Breast epithelium (tissue), 3 donors: ENCODE results near the gene KMO.

ENCODE experiments used
- POLR2A ChIP-seq: fragments of 450-650 bp; IDR thresholded peaks from one replicate; pipeline ENCODE4 v1.6.1; 2016; ENCODE audit warnings: antibody characterized with exemption, mild to moderate bottlenecking, moderate library complexity
- TF ChIP-seq, protein P1 (sequence below), 3 donors: fragments of 450-650 bp; IDR thresholded peaks; one replicate each; pipeline ENCODE4 v1.5.1; 2016 to 2017; ENCODE audit warnings: antibody characterized with exemption in 3 of 3, mild to moderate bottlenecking in 3 of 3, moderate library complexity in 3 of 3

DNA sequence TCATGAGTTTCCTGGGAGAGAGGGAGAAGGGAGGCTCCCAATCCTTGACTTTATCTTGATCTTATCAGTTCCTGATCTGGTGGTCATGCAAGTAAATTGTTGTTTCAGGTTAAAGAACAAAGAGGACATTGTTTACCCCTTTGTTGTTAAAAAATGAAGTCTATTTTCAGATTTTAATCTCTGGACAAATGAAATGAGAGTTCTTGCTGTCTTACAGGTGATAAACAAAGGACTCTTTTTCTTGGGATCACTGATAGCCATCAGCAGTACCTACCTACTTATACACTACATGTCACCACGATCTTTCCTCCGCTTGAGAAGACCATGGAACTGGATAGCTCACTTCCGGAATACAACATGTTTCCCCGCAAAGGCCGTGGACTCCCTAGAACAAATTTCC is 59.6 kb downstream of the KMO start:
- TF ChIP-seq, protein P1, sequence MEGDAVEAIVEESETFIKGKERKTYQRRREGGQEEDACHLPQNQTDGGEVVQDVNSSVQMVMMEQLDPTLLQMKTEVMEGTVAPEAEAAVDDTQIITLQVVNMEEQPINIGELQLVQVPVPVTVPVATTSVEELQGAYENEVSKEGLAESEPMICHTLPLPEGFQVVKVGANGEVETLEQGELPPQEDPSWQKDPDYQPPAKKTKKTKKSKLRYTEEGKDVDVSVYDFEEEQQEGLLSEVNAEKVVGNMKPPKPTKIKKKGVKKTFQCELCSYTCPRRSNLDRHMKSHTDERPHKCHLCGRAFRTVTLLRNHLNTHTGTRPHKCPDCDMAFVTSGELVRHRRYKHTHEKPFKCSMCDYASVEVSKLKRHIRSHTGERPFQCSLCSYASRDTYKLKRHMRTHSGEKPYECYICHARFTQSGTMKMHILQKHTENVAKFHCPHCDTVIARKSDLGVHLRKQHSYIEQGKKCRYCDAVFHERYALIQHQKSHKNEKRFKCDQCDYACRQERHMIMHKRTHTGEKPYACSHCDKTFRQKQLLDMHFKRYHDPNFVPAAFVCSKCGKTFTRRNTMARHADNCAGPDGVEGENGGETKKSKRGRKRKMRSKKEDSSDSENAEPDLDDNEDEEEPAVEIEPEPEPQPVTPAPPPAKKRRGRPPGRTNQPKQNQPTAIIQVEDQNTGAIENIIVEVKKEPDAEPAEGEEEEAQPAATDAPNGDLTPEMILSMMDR (IDR thresholded peaks at IDR 0.05) = no peak
- no peak for TF ChIP-seq POLR2A
